ENCODE data around the gene PRICKLE4.

DNA sequence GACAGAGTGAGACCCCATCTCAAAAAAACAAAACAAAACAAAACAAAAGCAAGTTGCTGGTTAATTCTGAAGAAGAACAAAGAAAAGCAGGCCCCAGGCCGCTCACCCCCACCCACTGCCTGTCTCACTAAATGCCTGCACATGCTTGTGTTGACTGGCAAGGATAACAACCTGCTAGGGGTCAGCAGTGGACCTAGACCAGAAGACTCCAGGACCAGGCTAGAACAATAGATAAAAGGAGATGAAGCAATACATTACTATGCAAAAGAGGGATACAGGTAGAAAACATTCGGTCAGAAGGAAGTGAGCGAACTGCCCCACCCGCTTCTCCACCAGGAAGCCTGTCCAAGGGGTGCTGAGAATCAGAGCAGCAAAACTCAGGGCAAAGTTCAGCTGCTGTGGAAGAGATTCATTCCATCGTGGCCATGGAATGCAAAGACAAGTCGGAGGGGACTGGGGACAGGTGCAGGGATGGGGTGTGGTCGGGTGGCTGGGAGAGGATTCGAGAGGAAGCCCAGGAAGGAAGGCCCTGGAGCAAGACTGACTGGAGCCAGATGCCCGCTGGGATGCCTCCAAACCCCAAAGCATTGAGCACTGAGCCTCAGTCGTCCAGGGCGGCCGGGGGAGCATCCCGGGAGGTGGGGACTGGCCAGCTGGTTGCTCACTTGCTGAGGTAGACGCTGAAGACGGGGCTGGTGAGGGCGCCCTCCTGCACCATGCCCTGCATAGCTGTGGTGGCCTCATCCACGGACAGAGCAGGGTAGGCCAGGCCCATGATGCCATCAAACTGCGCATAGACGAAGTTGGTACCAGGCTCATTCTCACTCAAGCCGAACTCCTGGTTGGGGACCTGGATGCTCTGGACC lies 38.7 kb upstream of the PRICKLE4 start:
- no peak for TF ChIP-seq EZH2 (IDR thresholded peaks at IDR 0.05; ENCODE audit: borderline replicate concordance, insufficient read depth, low read depth, low read length, poor library complexity, severe bottlenecking)
- TF ChIP-seq, protein P1, sequence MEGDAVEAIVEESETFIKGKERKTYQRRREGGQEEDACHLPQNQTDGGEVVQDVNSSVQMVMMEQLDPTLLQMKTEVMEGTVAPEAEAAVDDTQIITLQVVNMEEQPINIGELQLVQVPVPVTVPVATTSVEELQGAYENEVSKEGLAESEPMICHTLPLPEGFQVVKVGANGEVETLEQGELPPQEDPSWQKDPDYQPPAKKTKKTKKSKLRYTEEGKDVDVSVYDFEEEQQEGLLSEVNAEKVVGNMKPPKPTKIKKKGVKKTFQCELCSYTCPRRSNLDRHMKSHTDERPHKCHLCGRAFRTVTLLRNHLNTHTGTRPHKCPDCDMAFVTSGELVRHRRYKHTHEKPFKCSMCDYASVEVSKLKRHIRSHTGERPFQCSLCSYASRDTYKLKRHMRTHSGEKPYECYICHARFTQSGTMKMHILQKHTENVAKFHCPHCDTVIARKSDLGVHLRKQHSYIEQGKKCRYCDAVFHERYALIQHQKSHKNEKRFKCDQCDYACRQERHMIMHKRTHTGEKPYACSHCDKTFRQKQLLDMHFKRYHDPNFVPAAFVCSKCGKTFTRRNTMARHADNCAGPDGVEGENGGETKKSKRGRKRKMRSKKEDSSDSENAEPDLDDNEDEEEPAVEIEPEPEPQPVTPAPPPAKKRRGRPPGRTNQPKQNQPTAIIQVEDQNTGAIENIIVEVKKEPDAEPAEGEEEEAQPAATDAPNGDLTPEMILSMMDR (IDR thresholded peaks at IDR 0.05): no peak

Data from B cell (primary cell).